ENCODE data around the gene ANGPT4.

The ANGPT4 gene

GRCh38 chr20:820323-820953 lies 95.7 kb downstream of the ANGPT4 start:
- no peak overlapping the region for H3K27ac ChIP-seq
- TF ChIP-seq CTCF (conservative IDR thresholded peaks at IDR 0.05; ENCODE audit: low read depth) = no peak
- no peak for DNase-seq (ENCODE audit: low spot score)
- ChIA-PET CTCF (no interaction called here), POLR2A (ENCODE audit: low non-redundant PET) (no interaction called here)

All from RWPE1 (cell line).